HL-60 (cell line): ENCODE data around the gene MGAT5B.

ENCODE experiments used
- GABPA ChIP-seq: IDR thresholded peaks from 2 replicates; pipeline ENCODE4 v1.6.1; 2012; ENCODE audit warnings: low read depth
- POLR2AphosphoS5 ChIP-seq: IDR thresholded peaks from 2 replicates; pipeline ENCODE4 v1.6.1; 2012; ENCODE audit warnings: low read depth
- SPI1 ChIP-seq: IDR thresholded peaks from 2 replicates; pipeline ENCODE4 v1.6.1; 2012; ENCODE audit warnings: low read depth, mild to moderate bottlenecking, borderline replicate concordance
- TF ChIP-seq, protein P1 (sequence below): IDR thresholded peaks from one replicate; pipeline ENCODE4 v1.5.1; 2011; ENCODE audit warnings: low read length, control low read depth, inconsistent platforms; ENCODE audit not compliant: insufficient read depth
- TF ChIP-seq, protein P2 (sequence below): IDR thresholded peaks from 2 replicates; pipeline ENCODE4 v1.6.1; 2012; ENCODE audit warnings: low read depth; ENCODE audit not compliant: insufficient replicate concordance

DNA sequence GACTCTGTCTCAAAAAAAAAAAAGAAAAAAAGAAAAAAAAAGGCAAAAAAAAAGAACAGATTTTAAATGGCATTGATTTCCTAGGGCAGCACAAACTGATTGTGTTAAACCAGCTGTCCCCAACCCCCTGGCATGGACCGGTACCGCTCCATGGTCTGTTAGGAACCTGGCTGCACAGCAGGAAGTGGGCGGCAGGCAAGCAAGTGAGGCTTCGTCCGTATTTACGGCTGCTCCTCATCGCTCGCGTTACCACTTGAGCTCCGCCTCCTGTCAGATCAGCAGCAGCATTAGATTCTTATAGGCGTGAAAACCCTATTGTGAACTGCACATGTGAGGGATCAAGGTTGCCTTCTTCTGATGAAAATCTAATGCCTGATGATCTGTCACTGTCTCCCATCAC, 26.6 kb downstream of the MGAT5B start:
- TF ChIP-seq GABPA (no peak), SPI1 (no peak), POLR2AphosphoS5 (no peak)
- TF ChIP-seq, protein P1, sequence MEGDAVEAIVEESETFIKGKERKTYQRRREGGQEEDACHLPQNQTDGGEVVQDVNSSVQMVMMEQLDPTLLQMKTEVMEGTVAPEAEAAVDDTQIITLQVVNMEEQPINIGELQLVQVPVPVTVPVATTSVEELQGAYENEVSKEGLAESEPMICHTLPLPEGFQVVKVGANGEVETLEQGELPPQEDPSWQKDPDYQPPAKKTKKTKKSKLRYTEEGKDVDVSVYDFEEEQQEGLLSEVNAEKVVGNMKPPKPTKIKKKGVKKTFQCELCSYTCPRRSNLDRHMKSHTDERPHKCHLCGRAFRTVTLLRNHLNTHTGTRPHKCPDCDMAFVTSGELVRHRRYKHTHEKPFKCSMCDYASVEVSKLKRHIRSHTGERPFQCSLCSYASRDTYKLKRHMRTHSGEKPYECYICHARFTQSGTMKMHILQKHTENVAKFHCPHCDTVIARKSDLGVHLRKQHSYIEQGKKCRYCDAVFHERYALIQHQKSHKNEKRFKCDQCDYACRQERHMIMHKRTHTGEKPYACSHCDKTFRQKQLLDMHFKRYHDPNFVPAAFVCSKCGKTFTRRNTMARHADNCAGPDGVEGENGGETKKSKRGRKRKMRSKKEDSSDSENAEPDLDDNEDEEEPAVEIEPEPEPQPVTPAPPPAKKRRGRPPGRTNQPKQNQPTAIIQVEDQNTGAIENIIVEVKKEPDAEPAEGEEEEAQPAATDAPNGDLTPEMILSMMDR, result no peak
- TF ChIP-seq, protein P2, sequence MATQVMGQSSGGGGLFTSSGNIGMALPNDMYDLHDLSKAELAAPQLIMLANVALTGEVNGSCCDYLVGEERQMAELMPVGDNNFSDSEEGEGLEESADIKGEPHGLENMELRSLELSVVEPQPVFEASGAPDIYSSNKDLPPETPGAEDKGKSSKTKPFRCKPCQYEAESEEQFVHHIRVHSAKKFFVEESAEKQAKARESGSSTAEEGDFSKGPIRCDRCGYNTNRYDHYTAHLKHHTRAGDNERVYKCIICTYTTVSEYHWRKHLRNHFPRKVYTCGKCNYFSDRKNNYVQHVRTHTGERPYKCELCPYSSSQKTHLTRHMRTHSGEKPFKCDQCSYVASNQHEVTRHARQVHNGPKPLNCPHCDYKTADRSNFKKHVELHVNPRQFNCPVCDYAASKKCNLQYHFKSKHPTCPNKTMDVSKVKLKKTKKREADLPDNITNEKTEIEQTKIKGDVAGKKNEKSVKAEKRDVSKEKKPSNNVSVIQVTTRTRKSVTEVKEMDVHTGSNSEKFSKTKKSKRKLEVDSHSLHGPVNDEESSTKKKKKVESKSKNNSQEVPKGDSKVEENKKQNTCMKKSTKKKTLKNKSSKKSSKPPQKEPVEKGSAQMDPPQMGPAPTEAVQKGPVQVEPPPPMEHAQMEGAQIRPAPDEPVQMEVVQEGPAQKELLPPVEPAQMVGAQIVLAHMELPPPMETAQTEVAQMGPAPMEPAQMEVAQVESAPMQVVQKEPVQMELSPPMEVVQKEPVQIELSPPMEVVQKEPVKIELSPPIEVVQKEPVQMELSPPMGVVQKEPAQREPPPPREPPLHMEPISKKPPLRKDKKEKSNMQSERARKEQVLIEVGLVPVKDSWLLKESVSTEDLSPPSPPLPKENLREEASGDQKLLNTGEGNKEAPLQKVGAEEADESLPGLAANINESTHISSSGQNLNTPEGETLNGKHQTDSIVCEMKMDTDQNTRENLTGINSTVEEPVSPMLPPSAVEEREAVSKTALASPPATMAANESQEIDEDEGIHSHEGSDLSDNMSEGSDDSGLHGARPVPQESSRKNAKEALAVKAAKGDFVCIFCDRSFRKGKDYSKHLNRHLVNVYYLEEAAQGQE, result no peak
